C4-2B (cell line): ENCODE results near the gene MYH2.

Experiments
- H3K27ac ChIP-seq: fragments of 450-650 bp; 2 replicates; pipeline ENCODE4 v1.5.1; 2017
- CTCF ChIP-seq: fragments of 450-650 bp; conservative IDR thresholded peaks from 2 replicates; pipeline ENCODE4 v1.5.1; 2017; ENCODE audit warnings: mild to moderate bottlenecking
- ZFX ChIP-seq: fragments of 450-650 bp; IDR thresholded peaks from 2 replicates; pipeline ENCODE4 v1.6.1; 2017

The MYH2 gene

GRCh38 chr17:10532026-10532425, 17.4 kb downstream of the MYH2 start:
- TF ChIP-seq ZFX: no peak
- TF ChIP-seq CTCF: no peak
- H3K27ac ChIP-seq: no peak overlapping the region

DNA sequence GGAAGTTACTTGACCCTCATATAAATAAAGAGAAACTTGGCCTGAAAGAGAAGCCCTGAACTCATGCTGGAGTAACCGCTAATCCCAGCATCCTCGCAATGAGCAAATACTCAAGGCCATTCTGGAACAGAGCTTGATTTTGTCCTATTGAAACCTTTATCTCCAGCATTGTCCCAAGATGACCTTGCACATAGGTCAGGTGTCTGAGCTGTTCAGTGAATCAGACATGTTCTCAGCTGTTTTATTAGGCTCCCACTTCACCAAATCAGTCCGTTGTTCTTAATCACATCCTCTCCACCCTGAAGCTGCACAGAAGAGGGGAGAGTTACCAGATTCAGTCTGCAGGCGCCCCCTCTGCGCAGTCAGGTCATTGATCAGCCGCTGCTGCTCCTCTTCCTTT, 22.0 kb downstream of the MYH2 start:
- H3K27ac ChIP-seq: no peak overlapping the region
- TF ChIP-seq ZFX: no peak
- no peak for TF ChIP-seq CTCF

- no peak for TF ChIP-seq CTCF
- no peak for TF ChIP-seq ZFX
- no peak overlapping the region for H3K27ac ChIP-seq
These were observed 22.9 kb downstream of the MYH2 start for GRCh38 chr17:10526517-10526916.

DNA sequence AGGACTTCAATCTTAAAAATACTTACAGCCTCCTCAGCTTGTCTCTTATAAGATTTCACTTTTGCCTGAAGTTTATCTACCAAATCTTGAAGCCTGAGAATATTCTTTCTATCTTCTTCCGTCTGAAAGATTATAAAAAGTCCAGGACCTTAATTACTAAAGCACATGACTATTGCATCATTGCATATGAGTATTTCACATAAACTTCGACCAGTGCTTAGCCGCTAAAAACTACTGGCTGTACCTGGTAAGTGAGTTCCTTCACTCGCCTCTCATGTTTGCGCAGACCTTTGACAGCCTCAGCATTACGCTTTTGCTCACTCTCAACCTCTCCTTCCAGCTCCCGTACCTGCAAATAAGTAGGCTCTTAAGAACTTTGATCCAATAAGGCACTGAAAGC, 26.4 kb downstream of the MYH2 start:
- TF ChIP-seq ZFX: no peak
- no peak for TF ChIP-seq CTCF
- no peak overlapping the region for H3K27ac ChIP-seq

DNA sequence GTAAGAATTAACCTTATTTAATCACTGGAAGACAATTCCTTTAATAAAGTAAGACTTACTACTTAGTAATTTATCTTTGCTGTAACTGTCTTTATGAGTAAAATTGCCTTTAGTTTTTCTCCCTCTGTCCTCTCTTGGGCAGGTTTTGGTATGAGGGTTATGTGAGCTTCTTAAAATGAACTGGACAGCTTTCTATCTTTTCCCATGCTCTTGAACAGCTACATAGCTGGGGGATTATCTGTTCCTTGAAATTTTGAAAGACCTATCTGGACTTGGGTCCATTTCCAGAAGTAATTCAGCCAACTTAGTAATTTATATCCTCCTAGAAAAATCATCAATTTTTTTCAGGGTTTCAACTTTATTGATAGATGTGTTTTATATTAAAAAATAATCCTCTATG, 27.5 kb downstream of the MYH2 start:
- TF ChIP-seq ZFX (no peak), CTCF (no peak)
- H3K27ac ChIP-seq: no peak overlapping the region

GRCh38 chr17:10518271-10519037, 31.0 kb downstream of the MYH2 start, which contains the start of gene MYH1:
TSS of gene MYH1 (minus strand) at chr17:10518542. CDS start at chr17:10516642, 1,900 bp downstream.
- no peak for TF ChIP-seq CTCF
- TF ChIP-seq ZFX: no peak
- no peak within 1 kb of the TSS for H3K27ac ChIP-seq

GRCh38 chr17:10516638-10517037, 32.8 kb downstream of the MYH2 start:
- no peak overlapping the region for H3K27ac ChIP-seq
- TF ChIP-seq CTCF (no peak), ZFX (no peak)
